K562 (cell line): Measurements from ENCODE around the gene MRPL48. TPM values are rescaled to one million over a fixed set of nuclear protein-coding genes. Genes with fewer than 3 reads are reported as not detected.

Experiments used
- ARID2 ChIP-seq: fragments of 450-650 bp; IDR thresholded peaks from 2 replicates; pipeline ENCODE4 v1.6.1; 2017; ENCODE audit warnings: antibody characterized with exemption, mild to moderate bottlenecking
- ATF6 ChIP-seq: sonication (generic); formaldehyde crosslinking; IDR thresholded peaks from 2 replicates; pipeline ENCODE4 v1.4.0; 2020; ENCODE audit warnings: mild to moderate bottlenecking, missing genetic modification reagents
- BRF2 ChIP-seq: IDR thresholded peaks from 3 replicates; pipeline ENCODE4 v1.6.1; 2011; ENCODE audit warnings: borderline replicate concordance, mild to moderate bottlenecking; ENCODE audit not compliant: insufficient read length, insufficient read depth
- CBX1 ChIP-seq: sonication (generic); IDR thresholded peaks from 2 replicates; pipeline ENCODE4 v1.6.1; 2016; ENCODE audit warnings: antibody characterized with exemption, low read depth, mild to moderate bottlenecking
- CHAMP1 ChIP-seq: fragments of 450-650 bp; IDR thresholded peaks from 2 replicates; pipeline ENCODE4 v1.6.1; 2016; ENCODE audit warnings: mild to moderate bottlenecking
- HNRNPUL1 ChIP-seq: fragments of 200-400 bp; formaldehyde crosslinking; IDR thresholded peaks from 2 replicates; pipeline ENCODE4 v1.6.1; 2017; ENCODE audit warnings: low read length
- ID3 ChIP-seq, 2 experiments: fragments of 250-450 bp in 1 of 2; fragments of 450-650 bp in 1 of 2; sonication (Bioruptor Pico) in 1 of 2; IDR thresholded peaks; 2 replicates each; pipeline versions ENCODE4 v1.6.1 to v1.8.0; 2016 to 2021; ENCODE audit warnings: mild to moderate bottlenecking in 2 of 2, moderate library complexity in 2 of 2, missing compliant biosample characterization in 1 of 2, missing genetic modification characterization in 1 of 2
- LARP7 ChIP-seq: fragments of 450-650 bp; IDR thresholded peaks from 2 replicates; pipeline ENCODE4 v1.6.1; 2016
- MAFG ChIP-seq: fragments of 450-650 bp; conservative IDR thresholded peaks from 2 replicates; pipeline ENCODE4 v1.6.1; 2016; ENCODE audit warnings: missing genetic modification characterization, missing compliant biosample characterization
- MBD1 ChIP-seq: fragments of 250-450 bp; sonication (Bioruptor Pico); IDR thresholded peaks from 2 replicates; pipeline ENCODE4 v1.8.0; 2022; ENCODE audit warnings: inconsistent platforms
- NCOA4 ChIP-seq: fragments of 450-650 bp; IDR thresholded peaks from 2 replicates; pipeline ENCODE4 v1.6.1; 2018; ENCODE audit warnings: mild to moderate bottlenecking; ENCODE audit not compliant: partially characterized antibody
- NR1H2 ChIP-seq: sonication (generic); formaldehyde crosslinking; IDR thresholded peaks from 2 replicates; pipeline ENCODE4 v1.4.0; 2020; ENCODE audit warnings: mild to moderate bottlenecking, missing genetic modification reagents
- PRPF4 ChIP-seq: fragments of 200-400 bp; formaldehyde crosslinking; IDR thresholded peaks from one replicate; pipeline ENCODE4 v1.6.1; 2017; ENCODE audit warnings: low read length, low read depth, mild to moderate bottlenecking; ENCODE audit not compliant: insufficient read depth, poor library complexity, severe bottlenecking
- VEZF1 ChIP-seq: fragments of 200-800 bp; sonication (Bioruptor generic); IDR thresholded peaks from 2 replicates; pipeline ENCODE4 v1.6.1; 2017; ENCODE audit warnings: missing genetic modification characterization, missing compliant biosample characterization
- ZNF212 ChIP-seq: fragments of 450-650 bp; formaldehyde crosslinking; IDR thresholded peaks from 2 replicates; pipeline ENCODE4 v1.4.0; 2020; ENCODE audit warnings: mild to moderate bottlenecking
- ZNF57 ChIP-seq: fragments of 450-650 bp; formaldehyde crosslinking; IDR thresholded peaks from 2 replicates; pipeline ENCODE4 v1.4.0; 2020; ENCODE audit warnings: mild to moderate bottlenecking, moderate library complexity
- ZNF766 ChIP-seq: fragments of 200-800 bp; sonication (Bioruptor generic); conservative IDR thresholded peaks from 2 replicates; pipeline ENCODE4 v1.6.1; 2016; ENCODE audit warnings: missing genetic modification characterization, missing compliant biosample characterization
- polyA plus RNA-seq, 8 experiments: library from polyadenylated mRNA; depleted of rRNA in 4 of 8; stranded (reverse) in 5 of 8; unstranded in 3 of 8; fragments of >200 nt; fragmentation: Nextera tagmentation in 2 of 8; fragmentation: Illumina TruSeq in 1 of 8; extraction: Ambion mirVana in 2 of 8; extraction: Trizol in 1 of 8; gene quantifications; 2 replicates each; pipeline versions ENCODE4 v1.2.1 to v1.2.3, GENCODE V29; 2011 to 2014; ENCODE audit warnings: inconsistent platforms in 1 of 8, missing spikeins in 1 of 8
- total RNA-seq, 7 experiments: library from RNA; depleted of rRNA in 6 of 7; stranded (reverse); fragments of >200 nt in 6 of 7; fragmentation: Illumina TruSeq in 2 of 7; extraction: Trizol in 2 of 7; gene quantifications; 2 replicates each; pipeline versions ENCODE4 v1.2.1 to v1.2.3, GENCODE V29; 2011 to 2021; ENCODE audit warnings: low replicate concordance in 1 of 7

The MRPL48 gene
- total and polyA plus RNA-seq, 9 of the 15 experiments (the other 6 are each of a cell fraction or from before 2014, with no cell fraction given), result 66.0 to 237 (median 104) TPM

- no peak for TF ChIP-seq MAFG (tag)
- no peak for TF ChIP-seq BRF2
- peak; percentile 61; the same call in 1 of the 2 replicates for TF ChIP-seq ZNF212 (CRISPR knock-in tag)
- no peak for TF ChIP-seq NR1H2
- TF ChIP-seq CHAMP1, result no peak
- no peak for TF ChIP-seq LARP7
- no peak for TF ChIP-seq HNRNPUL1
- no peak for TF ChIP-seq ZNF57 (CRISPR knock-in tag)
- no peak for TF ChIP-seq ARID2
- TF ChIP-seq ZNF766 (CRISPR knock-in tag), result peak; percentile 38; the same call in 1 of the 2 replicates
- TF ChIP-seq MBD1, result no peak
- TF ChIP-seq NCOA4, result no peak
- TF ChIP-seq PRPF4, result no peak
- TF ChIP-seq ATF6 (CRISPR knock-in tag), result 0 out of 2 replicates have a peak, but pooled peaks have one; percentile 41
- TF ChIP-seq CBX1, result no peak
- TF ChIP-seq VEZF1, result peak; percentile 74
- no peak for TF ChIP-seq ID3 (CRISPR knock-in tag; IDR thresholded peaks at IDR 0.05)
- TF ChIP-seq ID3 (tag; IDR thresholded peaks at IDR 0.05), result no peak
Measured at GRCh38 chr11:73876424-73877310, 89.0 kb downstream of the MRPL48 start, which contains the start of the genes COA4 and PAAF1 (continued).
